GM21447 (cell line): ENCODE data around the gene DYNC1LI1.
"Not testable (repeated sequence)": the region's sequence is repeated elsewhere in the genome, so short reads cannot be mapped to it uniquely, and the experiment has no call there.

Source experiments
- ATAC-seq: cut with Tn5 transposase; IDR thresholded peaks from one replicate; pipeline ENCODE4 v1.9.1; 2021; ENCODE audit not compliant: unreplicated experiment

DYNC1LI1 gene

DNA sequence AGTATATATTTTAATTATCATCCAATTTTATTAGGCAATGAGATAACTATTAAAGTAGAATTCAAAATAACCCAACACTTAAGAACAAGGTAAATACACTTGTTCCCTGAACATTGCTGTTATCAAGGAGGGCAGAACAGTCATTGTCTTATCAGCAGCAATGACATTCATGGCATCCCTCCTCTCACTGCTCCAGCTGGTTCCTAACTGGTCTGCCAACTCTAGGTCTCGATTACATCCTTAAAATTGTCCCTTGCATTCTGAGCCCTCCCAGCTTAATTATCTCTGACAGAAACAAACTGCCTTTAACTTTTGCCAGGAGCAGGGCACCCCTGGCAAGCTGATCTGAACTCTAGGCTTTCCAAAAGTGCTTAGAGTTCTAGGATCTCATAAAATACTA lies 14.0 kb upstream of the DYNC1LI1 start:
- ATAC-seq = no peak

- ATAC-seq = no peak
Observed at GRCh38 chr3:32583708-32584107, 13.1 kb upstream of the DYNC1LI1 start.

GRCh38 chr3:32578669-32579068 lies 8.0 kb upstream of the DYNC1LI1 start:
- ATAC-seq = not testable (repeated sequence)

DNA sequence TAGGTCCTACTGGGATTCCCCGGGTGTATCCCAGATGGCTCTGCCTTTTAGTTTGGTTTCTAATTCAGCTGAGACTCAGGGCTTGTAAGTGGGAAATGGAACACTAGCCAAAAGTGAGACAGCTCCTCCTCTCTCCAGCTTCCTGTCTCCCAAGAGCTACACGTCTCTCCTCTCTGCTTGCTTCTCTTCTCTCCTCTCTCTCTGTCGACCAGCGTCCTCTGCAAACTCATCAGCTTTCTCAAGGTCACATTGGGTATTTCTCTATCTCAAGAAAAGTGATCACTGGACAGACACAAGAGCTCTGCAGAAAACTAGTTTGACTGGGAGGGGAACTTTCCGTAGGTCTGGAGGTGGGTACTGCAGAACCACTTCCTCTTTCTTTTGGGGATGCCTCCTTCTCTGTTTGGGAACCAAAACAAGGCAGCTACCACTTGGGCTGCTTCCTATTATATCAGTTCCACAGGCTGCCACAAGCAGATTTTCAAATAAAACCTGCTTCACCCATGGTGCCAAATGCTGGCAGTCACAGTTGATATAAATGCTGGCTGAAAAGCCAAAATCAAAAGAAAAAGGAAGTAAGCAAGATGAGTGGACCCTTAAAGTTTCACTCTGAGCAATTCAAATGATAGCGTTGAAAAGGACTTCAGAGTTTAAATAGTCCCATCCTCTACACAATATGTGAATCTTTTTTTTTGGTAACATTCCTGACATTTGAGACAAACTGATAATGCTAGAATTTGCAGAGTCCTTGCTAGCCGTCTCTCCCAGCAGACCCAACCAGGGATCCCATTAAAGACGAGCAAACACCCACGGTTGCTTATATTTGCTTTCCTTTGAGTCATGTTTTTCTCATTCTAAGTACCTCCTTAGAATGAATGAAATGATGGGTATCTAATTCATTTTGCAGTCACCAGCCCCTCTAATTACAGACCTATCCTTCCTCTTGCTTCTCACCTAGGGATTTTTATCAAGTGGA lies 7.2 kb upstream of the DYNC1LI1 start:
- peak; percentile 96 for ATAC-seq

GRCh38 chr3:32577174-32577573 lies 6.5 kb upstream of the DYNC1LI1 start:
- no peak for ATAC-seq

DNA sequence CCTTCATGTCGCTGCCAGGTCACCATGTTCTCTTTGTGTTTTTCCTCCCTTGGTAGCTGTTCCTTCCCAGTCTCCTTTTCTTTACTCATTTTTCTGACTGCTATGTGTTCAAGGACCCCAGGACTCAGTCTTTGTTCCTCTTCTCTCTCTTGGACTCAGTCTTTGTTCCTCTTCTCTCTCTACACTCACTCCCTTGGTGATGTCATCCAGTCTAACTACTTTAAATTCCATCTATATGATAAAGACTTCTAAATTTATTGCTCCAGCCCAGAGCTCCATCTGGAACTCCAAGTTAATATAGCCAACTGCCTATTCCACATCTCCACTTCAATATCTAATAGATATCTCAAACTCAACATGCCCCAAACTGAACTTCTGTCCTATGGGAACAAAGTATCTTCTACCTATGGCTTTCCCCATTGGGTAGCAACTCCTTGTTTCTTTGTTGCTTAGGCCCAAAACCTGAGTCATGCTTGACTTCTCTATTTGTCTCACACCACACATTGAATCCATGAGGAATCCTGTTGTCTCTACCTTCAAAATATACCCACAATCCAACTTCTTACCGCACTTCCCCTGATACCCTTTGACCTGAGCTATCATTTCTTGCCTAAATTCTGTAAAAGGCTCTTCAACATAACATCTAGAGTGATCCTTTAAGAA lies 4.9 kb upstream of the DYNC1LI1 start:
- ATAC-seq = no peak

DNA sequence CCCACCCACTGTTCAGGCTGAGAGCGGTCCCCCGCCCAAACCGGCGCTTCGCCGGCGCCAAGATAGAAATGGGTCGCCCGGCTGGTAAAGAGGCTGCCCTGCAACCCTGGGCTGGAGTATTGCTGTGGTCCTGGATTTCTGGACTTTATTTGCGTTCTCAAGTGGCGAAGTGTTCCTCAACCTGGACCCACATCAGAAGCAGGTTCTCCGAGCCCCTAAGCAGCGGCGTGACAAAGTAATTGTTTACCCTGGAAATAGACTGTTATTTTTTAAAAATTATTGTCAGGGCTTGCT lies 481 bp upstream of the DYNC1LI1 start:
- ATAC-seq = peak; percentile 24

GRCh38 chr3:32569540-32570420 lies 878 bp downstream of the DYNC1LI1 start:
- peak; percentile 48 for ATAC-seq

DNA sequence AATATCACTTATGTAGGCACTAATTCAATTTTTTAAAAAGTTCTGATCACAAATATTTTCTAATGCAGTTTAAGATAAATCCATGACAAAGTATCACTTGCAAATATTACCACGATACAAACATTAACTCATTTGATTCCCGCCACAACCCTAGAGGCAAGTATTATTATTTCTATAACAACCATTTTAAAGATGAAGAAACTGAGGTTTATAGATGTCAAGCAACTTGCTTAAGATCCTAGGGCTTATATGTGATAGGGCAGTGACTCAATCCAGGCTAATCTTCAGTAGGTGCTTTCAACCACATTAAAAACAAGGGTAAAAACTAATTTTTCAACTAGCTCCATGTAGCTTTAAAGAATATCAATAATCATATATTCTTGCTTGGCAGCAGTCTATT lies 1.7 kb downstream of the DYNC1LI1 start:
- ATAC-seq = no peak

- ATAC-seq = no peak
Observed at GRCh38 chr3:32564195-32564594, 6.5 kb downstream of the DYNC1LI1 start.

GRCh38 chr3:32562640-32563039 lies 8.0 kb downstream of the DYNC1LI1 start:
- ATAC-seq = no peak

GRCh38 chr3:32557640-32558352 lies 12.9 kb downstream of the DYNC1LI1 start:
- no peak for ATAC-seq

GRCh38 chr3:32556332-32556731 lies 14.3 kb downstream of the DYNC1LI1 start:
- ATAC-seq = no peak

GRCh38 chr3:32553973-32554372 lies 16.7 kb downstream of the DYNC1LI1 start:
- no peak for ATAC-seq

- ATAC-seq = no peak
Observed at GRCh38 chr3:32553459-32553858, 17.2 kb downstream of the DYNC1LI1 start.

DNA sequence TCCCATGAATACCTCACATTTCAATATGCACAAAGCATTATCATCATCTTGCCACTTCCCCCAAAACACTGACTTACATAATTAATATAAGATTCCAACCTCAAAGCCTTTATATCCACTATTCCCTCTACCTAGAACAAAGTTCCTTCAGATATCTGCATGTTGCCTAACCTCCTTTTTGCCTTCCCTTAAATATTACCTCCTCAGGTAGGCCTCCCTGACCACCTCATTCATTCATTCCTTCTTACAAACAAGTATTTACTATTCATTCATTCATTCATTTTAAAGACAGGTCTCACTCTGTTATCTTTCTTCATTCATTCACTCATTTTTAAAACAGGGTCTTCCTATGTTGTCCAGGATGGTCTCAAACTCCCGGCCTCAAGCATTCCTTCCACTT lies 18.6 kb downstream of the DYNC1LI1 start:
- no peak for ATAC-seq

DNA sequence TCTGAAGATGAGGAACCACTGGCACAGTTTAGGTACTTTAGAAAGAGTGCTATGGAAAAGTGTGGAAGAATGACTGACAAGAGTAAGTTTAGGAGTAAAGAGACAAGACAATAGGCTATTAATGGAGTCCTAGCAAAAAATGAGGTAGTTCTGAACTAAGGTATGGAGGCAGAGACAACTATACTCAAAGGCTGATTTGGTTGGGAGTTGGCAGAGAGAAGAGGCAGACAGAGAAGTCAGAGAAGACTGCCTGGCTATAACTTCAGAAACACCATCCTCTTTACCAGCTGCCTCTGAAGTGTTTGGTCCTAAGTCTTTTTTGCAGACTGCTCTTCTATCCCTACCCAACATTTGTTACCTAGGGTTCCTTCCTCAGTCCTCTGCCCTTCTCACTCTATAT lies 19.2 kb downstream of the DYNC1LI1 start:
- no peak for ATAC-seq

DNA sequence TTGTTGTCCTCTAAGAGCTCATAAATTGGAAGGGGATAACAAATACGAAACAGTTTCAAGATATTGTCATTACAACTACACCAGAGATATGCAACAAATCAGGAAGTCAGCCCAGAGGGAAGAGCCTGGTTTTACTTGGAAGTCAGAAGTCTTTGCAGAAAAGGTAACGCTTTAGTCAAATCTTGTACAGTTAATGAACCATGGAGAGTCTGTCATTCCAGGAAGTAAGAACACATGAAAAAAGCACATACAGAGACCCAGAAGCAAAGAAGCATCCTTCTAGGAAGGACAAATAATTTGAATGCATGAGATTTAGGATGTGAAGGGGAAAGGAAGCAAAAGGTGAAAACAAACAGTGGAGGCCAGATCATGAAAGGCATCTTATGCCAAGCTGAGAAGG lies 19.6 kb downstream of the DYNC1LI1 start:
- peak; percentile 50 for ATAC-seq

GRCh38 chr3:32545305-32545704 lies 25.4 kb downstream of the DYNC1LI1 start:
- no peak for ATAC-seq

GRCh38 chr3:32544894-32545293 lies 25.8 kb downstream of the DYNC1LI1 start:
- no peak for ATAC-seq

DNA sequence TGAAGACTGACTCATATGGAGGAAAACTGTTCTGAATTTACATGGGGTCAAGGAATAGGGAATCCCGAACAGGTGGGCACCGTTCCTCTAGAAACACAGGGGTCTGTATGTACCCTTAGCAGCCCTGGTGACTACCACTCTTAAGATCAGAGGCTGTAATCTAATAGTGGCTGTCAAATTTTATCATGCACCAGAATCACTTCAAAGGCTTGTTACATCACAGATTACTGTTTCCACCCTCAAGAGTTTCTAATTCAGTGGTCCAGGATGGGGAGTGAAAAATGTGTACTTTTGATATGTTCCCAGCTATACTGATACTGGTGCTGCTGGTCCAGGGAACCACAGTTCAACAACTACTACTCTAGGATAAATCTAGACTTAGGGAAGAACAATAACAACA lies 27.9 kb downstream of the DYNC1LI1 start:
- ATAC-seq = no peak
